ENCODE measurements around the gene PRM1.
A peak's percentile ranks its signal among the peaks of the same experiment; 100 is the strongest.

PRM1 gene

DNA sequence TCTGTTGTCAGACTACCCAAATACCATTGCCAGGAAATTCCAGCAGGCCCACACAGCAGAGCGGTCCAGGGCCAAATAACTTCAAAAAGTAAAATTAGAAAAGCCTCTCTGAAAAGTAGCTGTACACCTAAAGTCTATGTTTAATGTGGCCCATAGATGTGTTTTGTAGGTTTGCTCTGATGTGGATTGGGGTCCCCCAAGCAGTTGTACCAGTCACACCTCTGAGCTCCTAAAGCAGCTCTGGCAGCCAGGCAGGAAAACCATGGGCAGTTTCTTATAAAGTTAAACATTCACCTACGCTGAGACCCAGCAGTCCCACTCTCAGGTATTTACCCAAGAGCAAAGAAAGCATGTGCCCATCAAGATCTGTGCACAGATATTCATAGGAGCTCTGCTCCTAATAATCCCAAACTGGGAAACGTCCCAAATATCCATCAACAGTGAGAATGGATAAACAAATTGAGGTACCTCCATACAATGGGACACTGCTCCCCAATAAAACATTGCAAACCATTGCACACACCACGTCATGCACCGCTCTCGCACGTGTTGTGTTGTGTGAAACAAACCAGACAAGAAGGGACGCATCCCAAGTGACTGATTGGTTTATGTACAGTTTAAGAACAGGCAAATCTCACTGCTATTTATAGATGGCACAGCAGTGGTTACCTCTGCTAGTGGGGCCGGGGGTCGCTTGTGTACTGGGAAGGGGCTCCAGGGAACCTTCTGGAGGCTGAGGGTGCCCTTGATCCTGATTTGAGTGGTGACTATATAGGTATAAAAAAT, 15.8 kb upstream of the PRM1 start:
- H3K4me3 ChIP-seq (ENCODE audit: low read depth in 1 of 2, low read length in 1 of 2) = peak overlapping the region in 1 of 2 experiments; percentile 32

DNA sequence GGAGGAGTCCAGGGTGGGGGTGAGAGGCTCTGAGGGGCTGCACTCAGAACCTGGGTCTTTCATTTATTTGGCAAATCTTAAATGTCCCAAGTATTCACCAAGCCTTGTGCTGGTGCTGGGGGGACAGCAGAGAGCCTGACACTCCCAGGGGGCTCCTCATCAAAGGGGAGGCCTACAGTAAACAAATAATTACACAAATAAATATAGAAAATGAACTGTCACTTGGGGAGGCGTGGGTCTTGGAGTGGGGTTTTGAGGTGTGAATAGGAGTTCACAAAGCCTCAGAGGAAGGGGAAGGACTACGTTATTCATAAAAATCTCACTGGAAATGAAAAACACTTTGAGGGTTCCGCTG, 15.2 kb upstream of the PRM1 start:
- Histone ChIP-seq H3K4me1 (ENCODE audit: control insufficient read depth in 1 of 2, insufficient read depth in 1 of 2, low read depth in 1 of 2, low read length in 1 of 2) (peaks cover 11 to 13% of the 10 kb centered on the region in 2 experiments), H3K27me3 (no peaks in the 10 kb centered on the region), H3K27ac (no peak overlapping the region), H3K9me3 (no peaks in the 10 kb centered on the region), H3K36me3 (no peaks in the 10 kb centered on the region), H3K4me3 (ENCODE audit: low read depth in 1 of 2, low read length in 1 of 2) (no peak overlapping the region)
- no peak for TF ChIP-seq CTCF (IDR thresholded peaks at IDR 0.05)

More for the DNA sequence above, 15.8 kb upstream of the PRM1 start:
- no peaks in the 10 kb centered on the region for H3K36me3 ChIP-seq
- peaks cover 11 to 13% of the 10 kb centered on the region in 2 experiments for H3K4me1 ChIP-seq (ENCODE audit: control insufficient read depth in 1 of 2, insufficient read depth in 1 of 2, low read depth in 1 of 2, low read length in 1 of 2)
- no peak for TF ChIP-seq CTCF (IDR thresholded peaks at IDR 0.05)
- H3K27ac ChIP-seq = no peak overlapping the region
- no peaks in the 10 kb centered on the region for H3K9me3 ChIP-seq
- H3K27me3 ChIP-seq = no peaks in the 10 kb centered on the region

- no peak for TF ChIP-seq CTCF (IDR thresholded peaks at IDR 0.05)
- H3K4me1 ChIP-seq (ENCODE audit: control insufficient read depth in 1 of 2, insufficient read depth in 1 of 2, low read depth in 1 of 2, low read length in 1 of 2) = peaks cover 11 to 13% of the 10 kb centered on the region in 2 experiments
- H3K27me3 ChIP-seq = no peaks in the 10 kb centered on the region
- H3K36me3 ChIP-seq = no peaks in the 10 kb centered on the region
- H3K9me3 ChIP-seq = no peaks in the 10 kb centered on the region
- H3K27ac ChIP-seq = no peak overlapping the region
- H3K4me3 ChIP-seq (ENCODE audit: low read depth in 1 of 2, low read length in 1 of 2) = no peak overlapping the region
Observed at GRCh38 chr16:11295672-11296071, 14.5 kb upstream of the PRM1 start.

DNA sequence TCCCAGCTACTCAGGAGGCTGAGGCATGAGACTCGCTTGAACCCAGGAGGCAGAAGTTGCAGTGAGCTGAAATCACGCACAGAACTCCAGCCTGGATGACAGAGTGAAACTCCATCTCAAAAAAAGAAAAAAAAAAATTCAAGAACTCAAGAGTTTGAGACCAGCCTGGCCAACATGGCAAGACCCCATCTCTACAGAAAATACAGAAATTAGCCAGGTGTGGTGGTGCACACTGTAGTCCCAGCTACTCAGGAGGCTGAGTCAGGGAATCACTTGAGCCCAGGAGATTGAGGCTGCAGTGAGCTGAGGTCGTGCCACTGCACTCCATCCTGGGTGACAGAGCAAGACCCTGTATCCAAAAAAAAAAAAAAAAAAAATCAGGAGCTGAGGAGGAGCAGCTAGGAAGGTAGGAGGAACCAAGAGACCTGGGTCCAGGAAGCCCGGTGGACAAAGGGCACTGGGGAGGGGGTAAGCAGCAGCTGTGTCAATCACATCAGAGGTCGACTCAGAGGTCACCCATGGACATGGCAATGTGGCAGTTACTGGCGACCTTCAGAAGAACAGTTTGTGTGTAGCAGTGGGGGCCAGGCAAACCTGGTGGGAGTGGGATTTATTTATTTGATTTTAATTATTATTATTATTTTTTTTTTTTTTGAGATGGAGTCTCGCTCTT, 11.1 kb upstream of the PRM1 start:
- TF ChIP-seq CTCF (IDR thresholded peaks at IDR 0.05) = no peak
- H3K9me3 ChIP-seq = no peaks in the 10 kb centered on the region
- H3K36me3 ChIP-seq = no peaks in the 10 kb centered on the region
- H3K4me1 ChIP-seq (ENCODE audit: control insufficient read depth in 1 of 2, insufficient read depth in 1 of 2, low read depth in 1 of 2, low read length in 1 of 2) = peaks cover 3 to 5% of the 10 kb centered on the region in 2 experiments
- no peaks in the 10 kb centered on the region for H3K27me3 ChIP-seq
- no peak overlapping the region for H3K4me3 ChIP-seq (ENCODE audit: low read depth in 1 of 2, low read length in 1 of 2)
- H3K27ac ChIP-seq = no peak overlapping the region

DNA sequence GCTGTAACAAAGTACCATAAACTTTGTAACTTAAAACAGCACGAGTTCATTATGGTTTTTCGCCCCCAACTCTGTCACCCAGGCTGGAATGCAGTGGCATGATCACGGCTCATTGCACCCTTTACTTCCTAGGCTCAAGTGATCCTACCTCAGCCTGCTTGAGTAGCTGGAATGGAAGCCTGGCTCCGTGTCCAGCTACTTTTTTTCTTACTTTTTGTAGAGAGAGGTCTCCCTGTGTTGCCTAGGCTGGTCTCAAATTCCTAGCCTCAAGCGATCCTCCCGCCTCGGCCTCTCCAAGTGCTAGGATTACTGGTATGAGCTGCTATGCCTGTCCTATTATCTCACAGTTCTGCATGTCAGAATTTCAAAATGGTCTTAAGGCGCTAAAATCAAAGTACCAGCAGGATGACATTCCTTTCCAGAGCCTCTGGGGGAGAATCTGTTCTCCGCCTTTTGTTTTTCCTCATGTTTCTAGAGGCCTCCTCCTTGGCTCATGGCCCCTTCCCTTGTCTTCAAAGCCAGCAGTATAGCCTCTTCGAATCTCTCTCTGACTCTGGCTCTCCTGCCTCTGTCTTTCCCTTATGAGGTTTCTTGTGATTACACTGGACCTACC, 10.1 kb upstream of the PRM1 start:
- H3K36me3 ChIP-seq = no peaks in the 10 kb centered on the region
- no peak for TF ChIP-seq CTCF (IDR thresholded peaks at IDR 0.05)
- H3K27ac ChIP-seq = no peak overlapping the region
- no peak overlapping the region for H3K4me3 ChIP-seq (ENCODE audit: low read depth in 1 of 2, low read length in 1 of 2)
- H3K27me3 ChIP-seq = no peaks in the 10 kb centered on the region
- H3K9me3 ChIP-seq = no peaks in the 10 kb centered on the region
- H3K4me1 ChIP-seq (ENCODE audit: control insufficient read depth in 1 of 2, insufficient read depth in 1 of 2, low read depth in 1 of 2, low read length in 1 of 2) = no peaks in the 10 kb centered on the region
